Right forelimb (tissue), 1 donor: ENCODE results near the gene PEG3.
A peak's percentile ranks its signal among the peaks of the same experiment; 100 is the strongest.

Experiments used
- DNase-seq: peaks from one replicate; pipeline ENCODE4 v3.0.0-alpha.2; 2018

The PEG3 gene

GRCh38 chr19:56838909-56839651, 1.4 kb downstream of the PEG3 start:
- peak; percentile 95 for DNase-seq

GRCh38 chr19:56838024-56838908, 2.3 kb downstream of the PEG3 start:
- peak; percentile 85 for DNase-seq

DNA sequence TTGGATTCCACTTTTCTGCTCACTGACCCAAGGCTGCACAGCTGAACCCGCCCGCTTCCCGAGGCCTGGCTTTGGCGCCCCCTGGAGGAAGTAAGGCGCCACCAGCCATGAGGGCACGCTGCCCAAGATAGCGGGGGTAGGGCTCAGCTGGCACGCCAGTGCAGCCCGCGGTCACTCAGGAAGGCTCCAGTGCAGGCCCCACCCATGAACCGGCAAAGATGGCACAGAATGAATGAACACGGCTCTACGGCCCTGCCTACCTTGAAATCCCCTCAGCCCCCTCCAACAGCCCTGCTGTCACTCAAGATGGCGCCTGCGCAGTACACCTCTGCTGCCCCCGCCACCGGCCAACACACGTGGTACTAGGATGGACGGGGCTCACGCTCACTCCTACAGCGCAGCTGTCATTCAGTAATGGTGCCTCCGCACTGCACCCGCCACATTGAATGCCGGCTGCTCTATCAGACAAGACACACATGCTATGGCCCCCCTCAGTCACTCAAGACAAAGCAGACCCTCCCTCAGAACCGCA, 3.0 kb downstream of the PEG3 start:
- DNase-seq: peak; percentile 80

DNA sequence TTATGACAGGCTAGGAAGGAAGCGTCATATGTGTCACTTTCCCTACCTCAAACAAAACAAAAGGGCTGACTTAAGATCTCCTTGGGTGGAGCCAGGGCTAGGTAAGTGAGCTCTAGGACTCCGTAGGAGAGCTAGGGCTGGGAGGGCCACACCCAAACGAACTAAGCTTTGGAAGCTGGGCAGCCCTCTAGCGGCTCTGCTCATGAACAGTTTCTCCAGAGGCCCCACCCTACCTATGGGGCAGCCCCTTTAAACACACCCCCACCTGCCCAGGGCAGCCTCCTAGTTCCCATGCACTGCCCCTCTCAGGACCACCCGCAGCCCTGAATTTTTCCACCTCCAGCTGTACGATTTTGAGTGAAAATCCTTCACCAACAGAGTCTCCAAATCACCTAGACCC, 3.5 kb downstream of the PEG3 start:
- no peak for DNase-seq

GRCh38 chr19:56836059-56836458, 4.5 kb downstream of the PEG3 start:
- DNase-seq: no peak

DNA sequence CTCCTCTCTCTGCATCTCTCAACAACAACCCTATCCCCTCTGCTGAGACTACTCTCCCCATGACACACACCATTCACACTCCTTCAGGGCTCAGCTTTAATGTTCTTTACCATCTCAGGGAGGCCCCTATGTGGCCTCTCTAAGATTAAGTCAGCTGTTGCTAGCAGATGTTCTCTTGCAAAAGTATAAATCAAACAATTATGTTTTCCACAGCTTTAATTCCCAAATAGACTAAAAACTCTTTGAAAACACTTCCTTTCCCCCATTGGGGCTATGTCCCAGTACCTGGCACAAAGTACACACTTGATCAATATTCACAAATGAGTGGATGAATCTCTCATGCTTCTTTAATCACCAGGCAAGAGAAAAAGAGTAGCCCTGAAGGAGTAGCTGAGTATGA, 5.1 kb downstream of the PEG3 start:
- no peak for DNase-seq

GRCh38 chr19:56834564-56835375, 5.8 kb downstream of the PEG3 start:
- DNase-seq: no peak

DNA sequence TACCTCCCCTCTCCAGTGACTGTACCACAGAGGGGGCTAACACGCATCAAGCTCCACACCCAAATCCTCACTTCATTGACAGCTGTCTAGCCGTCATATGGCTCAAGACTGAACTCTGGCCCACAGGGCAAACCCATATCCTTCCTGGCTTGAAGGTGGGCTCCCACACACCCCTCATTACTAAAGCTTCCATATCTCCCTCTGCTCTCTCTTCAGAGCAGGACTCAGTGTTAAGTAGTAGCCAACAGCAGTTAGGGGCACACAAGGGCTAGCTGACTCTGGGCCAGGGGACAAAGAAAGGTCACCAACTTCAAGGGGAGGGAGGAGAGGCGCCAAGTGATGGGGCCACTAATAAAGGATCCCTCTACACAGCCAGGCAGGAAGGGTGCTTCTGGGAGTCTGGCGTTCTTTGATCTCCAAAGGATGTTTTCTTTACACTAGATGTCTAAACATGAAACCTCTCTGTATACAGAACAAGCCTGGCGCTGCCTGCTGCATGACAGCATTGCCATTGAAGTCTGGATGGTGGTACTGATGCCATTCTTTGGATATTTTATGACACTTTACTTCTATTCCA, 8.1 kb downstream of the PEG3 start:
- no peak for DNase-seq

GRCh38 chr19:56831255-56831654, 9.3 kb downstream of the PEG3 start:
- DNase-seq: no peak

GRCh38 chr19:56829596-56829995, 10.9 kb downstream of the PEG3 start:
- DNase-seq: no peak

GRCh38 chr19:56827708-56828107, 12.8 kb downstream of the PEG3 start:
- DNase-seq: no peak

- no peak for DNase-seq
Observed at GRCh38 chr19:56823956-56824355, 16.6 kb downstream of the PEG3 start.

DNA sequence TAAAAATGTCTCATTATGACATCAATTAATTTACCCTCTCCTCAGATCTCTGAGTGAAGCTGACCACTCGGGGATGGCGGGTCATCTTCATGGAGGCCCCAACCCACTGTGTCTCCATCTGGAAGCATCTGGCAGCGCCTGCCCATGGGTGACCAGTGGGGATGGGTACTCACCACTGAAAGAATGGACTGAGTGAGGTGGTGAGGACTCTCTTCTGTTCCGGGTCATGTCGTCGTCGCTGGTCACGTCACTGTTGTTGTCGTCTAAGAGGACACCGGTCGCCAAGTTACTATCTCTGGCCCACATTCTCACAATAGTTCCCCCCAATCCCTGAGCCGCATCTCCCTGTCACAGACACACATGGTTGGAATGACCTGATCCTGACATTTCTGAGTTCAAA, 17.1 kb downstream of the PEG3 start:
- no peak for DNase-seq

DNA sequence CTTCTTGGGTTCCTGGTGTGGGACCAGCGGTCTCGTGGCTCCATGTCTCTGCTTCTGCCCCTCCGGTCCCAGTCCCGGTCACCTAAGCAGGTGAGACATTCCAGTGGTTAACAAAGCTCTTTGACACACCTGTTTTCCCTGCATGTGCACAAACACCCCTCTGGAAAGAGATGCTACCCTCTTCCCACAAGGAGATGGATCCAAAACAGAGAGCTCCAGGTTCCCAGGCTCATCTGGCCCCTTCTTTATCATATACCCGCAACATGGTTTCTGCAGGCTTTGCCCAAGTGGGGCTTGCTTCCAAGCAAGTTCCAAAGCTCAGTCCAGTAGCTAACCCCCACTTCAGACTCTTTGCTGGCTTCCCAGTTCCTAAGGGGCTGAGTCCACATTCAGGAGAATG, 17.8 kb downstream of the PEG3 start:
- no peak for DNase-seq

DNA sequence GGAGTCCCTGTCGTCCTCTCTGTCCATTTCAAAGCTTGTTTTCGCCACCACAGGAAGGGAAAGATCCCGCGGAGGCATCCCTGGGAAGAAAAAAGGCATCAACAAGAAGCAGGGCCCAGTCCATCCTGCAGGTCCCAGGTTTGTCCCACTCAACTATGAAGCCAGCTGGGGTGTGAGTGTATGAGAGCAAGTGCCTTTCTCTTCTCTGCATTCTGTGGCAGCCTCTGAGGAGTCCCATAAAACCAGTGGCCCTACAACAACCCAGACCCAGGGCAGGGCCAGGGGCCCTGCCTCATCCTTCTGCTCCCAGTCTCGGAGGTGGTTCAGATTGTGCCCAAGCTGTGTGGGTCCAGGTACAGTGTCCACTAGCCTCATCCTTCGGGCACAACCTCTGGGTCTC, 18.9 kb downstream of the PEG3 start:
- DNase-seq: no peak

DNA sequence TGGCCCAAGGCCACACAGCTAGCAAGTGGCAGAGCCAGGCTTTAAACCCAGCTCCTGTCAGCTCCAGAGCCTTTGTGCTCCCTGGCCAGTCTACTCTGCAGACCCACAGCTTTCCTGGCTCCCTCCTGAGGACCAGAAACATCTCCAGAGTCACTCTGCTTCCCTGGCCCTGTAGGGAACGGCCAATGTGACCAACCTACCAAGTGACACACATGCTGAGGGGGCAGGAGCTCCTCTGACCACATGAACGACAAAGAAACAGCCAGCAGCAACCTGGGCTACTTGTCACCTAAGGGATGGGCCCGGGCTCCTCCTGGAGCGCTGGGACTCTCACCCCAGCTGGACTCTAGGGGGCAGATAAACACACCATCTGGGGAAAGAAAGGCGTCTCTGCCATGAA, 19.3 kb downstream of the PEG3 start:
- DNase-seq: no peak

GRCh38 chr19:56819166-56819565, 21.4 kb downstream of the PEG3 start:
- no peak for DNase-seq

- no peak for DNase-seq
Observed at GRCh38 chr19:56814656-56815055, 25.9 kb downstream of the PEG3 start.

GRCh38 chr19:56813531-56813930, 27.0 kb downstream of the PEG3 start:
- DNase-seq: no peak

GRCh38 chr19:56811480-56811879, 29.0 kb downstream of the PEG3 start:
- DNase-seq: no peak

DNA sequence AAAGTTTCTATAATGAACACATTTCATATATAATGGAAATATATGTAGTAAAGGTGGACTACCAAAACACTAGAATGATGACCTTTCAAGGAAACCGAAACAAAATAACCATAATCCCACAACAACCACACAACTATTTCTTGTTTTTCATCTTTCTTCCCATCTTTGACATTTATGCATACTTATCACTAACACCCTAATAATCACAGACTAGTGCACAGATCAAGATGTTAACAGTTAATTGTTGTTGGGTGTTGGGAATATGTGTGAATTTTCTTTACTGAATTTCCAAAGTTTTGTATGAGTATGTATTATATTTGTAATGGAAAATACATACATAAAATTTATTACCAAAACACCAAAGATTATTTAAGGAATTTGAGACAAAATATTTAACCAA, 30.3 kb downstream of the PEG3 start:
- no peak for DNase-seq

GRCh38 chr19:56808717-56809392, 31.7 kb downstream of the PEG3 start:
- DNase-seq: no peak
